Measurements from ENCODE around the gene HTRA2. TPM values are rescaled to one million over a fixed set of nuclear protein-coding genes. Genes with fewer than 3 reads are reported as not detected.

Gene HTRA2
- total RNA-seq, 1 experiment from 2014 or later: 40.5 TPM

GRCh38 chr2:74500578-74500946, 29.2 kb upstream of the HTRA2 start:
- no peak for DNase-seq (ENCODE audit: low spot score)

GRCh38 chr2:74501335-74502071, 28.2 kb upstream of the HTRA2 start:
- no peak for DNase-seq (ENCODE audit: low spot score)

- DNase-seq (ENCODE audit: low spot score): no peak
These were observed 27.5 kb upstream of the HTRA2 start for GRCh38 chr2:74502147-74502719.

GRCh38 chr2:74502720-74503505, 26.8 kb upstream of the HTRA2 start:
- DNase-seq (ENCODE audit: low spot score): peak; percentile 60

- DNase-seq (ENCODE audit: low spot score): no peak
These were observed 25.9 kb upstream of the HTRA2 start for GRCh38 chr2:74503506-74504475.

- no peak for DNase-seq (ENCODE audit: low spot score)
These were observed 25.1 kb upstream of the HTRA2 start for GRCh38 chr2:74504591-74504990.

- DNase-seq (ENCODE audit: low spot score): no peak
These were observed 24.1 kb upstream of the HTRA2 start for GRCh38 chr2:74505448-74506246.

GRCh38 chr2:74507145-74507925, 22.4 kb upstream of the HTRA2 start, which contains the start of gene PCGF1:
Gene PCGF1, minus strand, starts transcription at chr2:74507695. Its CDS starts 27 bp downstream, at chr2:74507668.
- peak; percentile 96 for DNase-seq (ENCODE audit: low spot score)

- no peak for DNase-seq (ENCODE audit: low spot score)
These were observed 21.7 kb upstream of the HTRA2 start for GRCh38 chr2:74507926-74508520.

- no peak for DNase-seq (ENCODE audit: low spot score)
These were observed 19.5 kb upstream of the HTRA2 start for GRCh38 chr2:74510272-74510671.

GRCh38 chr2:74511104-74511989, 18.4 kb upstream of the HTRA2 start:
- DNase-seq (ENCODE audit: low spot score): no peak

GRCh38 chr2:74512744-74513604, 16.8 kb upstream of the HTRA2 start:
- no peak for DNase-seq (ENCODE audit: low spot score)

GRCh38 chr2:74513605-74514367, 15.9 kb upstream of the HTRA2 start:
- DNase-seq (ENCODE audit: low spot score): no peak

GRCh38 chr2:74514368-74515270, 15.1 kb upstream of the HTRA2 start, which contains the start of gene TLX2:
Gene TLX2, plus strand, starts transcription at chr2:74514450. Its CDS starts 357 bp downstream, at chr2:74514807.
- no peak for DNase-seq (ENCODE audit: low spot score)

GRCh38 chr2:74515271-74515980, 14.3 kb upstream of the HTRA2 start:
- DNase-seq (ENCODE audit: low spot score): no peak

Data from H4 (cell line).